GM19025 (cell line): Measurements from ENCODE around the gene HOXA1.

ENCODE experiments used
- ATAC-seq: cut with Tn5 transposase; IDR thresholded peaks from one replicate; pipeline ENCODE4 v1.9.1; 2021; ENCODE audit warnings: mild to moderate bottlenecking, low read depth, moderate library complexity; ENCODE audit not compliant: unreplicated experiment

The HOXA1 gene

DNA sequence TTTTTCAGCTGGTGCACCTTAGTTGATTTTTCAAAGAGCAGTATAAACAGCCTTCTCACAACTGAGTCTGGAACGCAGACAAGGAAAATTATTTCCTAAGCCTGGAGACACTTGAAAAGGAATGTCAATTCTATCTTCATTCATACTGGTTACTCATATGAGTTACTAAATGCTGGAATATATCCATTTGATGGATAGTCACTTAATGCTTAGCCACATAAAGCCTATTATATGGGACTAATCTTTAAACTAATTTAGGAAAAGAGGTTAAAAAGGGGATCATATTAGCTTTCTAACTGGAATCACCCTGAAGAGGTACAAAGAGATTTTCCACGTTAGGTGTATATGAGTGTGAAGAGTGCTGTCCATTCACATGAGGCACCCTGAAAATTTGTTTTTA, 36.4 kb upstream of the HOXA1 start:
- no peak for ATAC-seq

DNA sequence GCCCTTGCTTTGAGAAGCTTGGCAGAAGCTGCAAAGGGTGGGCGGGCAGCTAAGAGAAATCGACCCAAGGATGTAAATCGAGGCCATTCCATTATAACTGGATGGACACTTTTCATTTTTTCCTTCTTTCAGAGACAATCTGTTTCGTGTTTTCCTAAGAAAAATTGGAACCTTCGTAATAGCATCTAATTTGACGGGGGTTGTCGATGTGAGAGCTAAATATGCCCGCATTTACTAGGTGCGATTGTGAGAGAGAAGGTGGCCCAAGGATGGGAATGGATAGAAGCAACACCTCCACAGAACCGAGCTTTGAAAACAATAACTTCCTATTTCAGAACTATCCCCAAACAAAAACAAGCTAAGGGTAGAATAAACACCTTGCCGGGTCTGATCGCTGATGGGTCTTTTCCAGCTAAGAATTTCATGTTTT, 35.6 kb upstream of the HOXA1 start:
- no peak for ATAC-seq

DNA sequence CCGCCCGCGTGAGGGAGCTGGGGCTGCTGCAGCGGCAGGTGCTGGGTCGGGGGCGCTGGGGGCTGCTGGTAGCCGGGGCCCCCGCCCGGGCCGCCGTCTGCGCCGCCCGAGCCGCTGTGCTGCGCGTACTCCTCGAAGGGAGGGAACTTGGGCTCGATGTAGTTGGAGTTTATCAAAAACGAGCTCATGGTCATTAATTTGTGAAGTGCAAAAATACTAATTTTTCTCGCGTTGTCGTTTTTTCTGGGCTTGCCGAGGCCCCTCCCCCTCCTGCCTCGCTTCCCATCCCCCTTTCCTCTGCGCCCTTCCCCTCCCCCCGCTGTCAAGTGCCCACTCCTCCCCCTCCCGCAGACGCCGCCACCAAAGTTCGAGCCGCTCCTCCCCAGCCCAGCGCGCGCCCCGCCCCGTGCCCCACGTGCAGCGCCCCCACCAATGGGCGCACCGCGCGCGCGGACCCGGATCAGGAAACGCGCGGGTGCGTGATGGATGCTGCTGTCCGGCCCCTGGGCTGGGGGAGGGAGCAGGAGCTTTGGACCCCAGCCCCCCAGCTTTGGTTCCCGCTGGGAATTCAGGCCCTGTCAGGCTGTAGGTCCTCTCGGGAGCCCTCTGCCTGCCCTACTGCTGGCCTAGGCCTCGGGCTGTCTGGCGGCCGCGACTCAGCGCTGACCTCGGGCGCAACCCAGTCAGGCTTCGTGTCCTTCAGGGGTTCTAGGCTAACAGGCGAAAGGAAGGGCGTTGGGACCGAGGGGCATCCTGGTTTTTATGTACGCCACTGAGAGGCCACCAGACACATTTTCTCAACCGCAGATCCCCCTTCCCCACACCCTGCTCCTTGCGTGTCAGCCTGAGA, 35.0 kb upstream of the HOXA1 start, which contains the start of gene HOXA4:
Gene HOXA4 (minus strand): TSS at position 218 of the 850 bp plus-strand sequence. CDS start 24 bp downstream, at position 194.
- no peak for ATAC-seq

- no peak for ATAC-seq
Observed at GRCh38 chr7:27129729-27130539, 34.1 kb upstream of the HOXA1 start.

- ATAC-seq = no peak
Observed at GRCh38 chr7:27128776-27129728, 33.3 kb upstream of the HOXA1 start.

- no peak for ATAC-seq
Observed at GRCh38 chr7:27128034-27128433, 32.2 kb upstream of the HOXA1 start.

DNA sequence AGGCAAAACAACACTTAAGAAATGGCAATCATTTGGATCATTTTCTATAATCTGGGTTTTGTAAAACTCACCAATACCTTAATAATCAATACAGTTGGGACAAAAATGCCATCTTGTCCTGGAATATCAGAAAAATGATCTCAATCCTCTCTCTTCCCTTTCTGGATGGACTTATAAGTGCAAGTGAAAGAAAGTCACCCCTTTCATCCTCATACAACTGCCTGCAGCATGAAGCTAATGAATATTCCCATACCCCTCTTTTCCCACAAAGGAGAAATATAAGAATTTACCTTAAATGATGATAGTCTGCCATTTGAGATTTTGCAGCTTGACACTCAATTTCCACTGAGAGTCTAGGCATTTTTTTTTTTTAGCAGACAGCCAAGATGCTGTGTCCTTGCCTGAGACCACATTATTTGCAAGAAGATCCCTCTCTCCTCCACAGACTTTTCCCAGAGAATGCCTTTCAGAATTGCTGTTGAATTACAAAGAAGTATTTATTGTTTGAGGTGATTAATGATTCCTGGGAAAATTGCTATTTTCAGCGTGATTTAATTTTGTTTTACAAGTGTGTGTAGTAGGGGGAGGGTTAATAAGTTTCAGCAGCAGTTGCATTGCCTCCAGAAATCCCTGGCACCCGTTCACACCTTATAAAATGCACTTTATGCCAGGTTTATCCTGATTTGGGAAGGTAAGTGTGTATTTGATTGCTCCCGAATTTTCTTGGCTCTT, 31.0 kb upstream of the HOXA1 start:
- no peak for ATAC-seq

- ATAC-seq = no peak
Observed at GRCh38 chr7:27125986-27126394, 30.2 kb upstream of the HOXA1 start.

DNA sequence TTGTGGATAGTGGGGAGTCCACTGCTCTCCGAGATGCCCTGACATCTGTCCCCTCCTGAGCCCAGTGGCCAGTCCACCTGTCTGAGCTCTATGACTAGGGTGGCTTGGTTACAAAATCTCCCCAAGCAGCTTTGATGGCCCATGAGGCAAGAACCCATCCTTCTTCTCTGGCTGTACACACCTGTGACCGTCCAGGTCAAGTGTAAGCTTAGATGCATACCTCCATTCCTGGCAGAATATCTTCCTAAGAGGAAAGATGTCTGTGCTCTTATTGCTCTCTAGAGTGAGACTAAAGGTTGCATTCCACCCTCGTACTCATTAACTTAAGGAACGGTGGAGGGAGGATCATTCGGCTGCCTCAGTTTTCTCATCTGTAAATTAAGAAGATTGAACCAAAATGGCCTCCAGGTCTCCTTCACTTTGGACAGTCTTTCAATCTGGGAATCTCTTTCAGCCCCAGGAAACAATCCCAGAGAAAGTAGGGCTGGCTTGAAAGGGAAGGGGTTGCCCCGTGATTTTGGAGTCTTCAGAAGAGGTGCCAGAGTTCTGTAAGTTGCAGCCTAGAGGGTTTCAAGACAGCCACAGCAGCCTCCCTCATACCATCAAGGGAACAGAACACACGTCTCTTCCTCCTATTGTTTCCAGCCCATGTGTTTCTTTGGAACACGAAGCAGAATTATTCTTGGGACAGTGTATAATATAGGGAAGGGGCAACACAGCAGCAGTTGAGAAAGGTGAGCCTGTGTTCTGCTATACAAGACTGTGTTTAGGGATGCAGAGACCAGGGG, 29.3 kb upstream of the HOXA1 start:
- no peak for ATAC-seq

DNA sequence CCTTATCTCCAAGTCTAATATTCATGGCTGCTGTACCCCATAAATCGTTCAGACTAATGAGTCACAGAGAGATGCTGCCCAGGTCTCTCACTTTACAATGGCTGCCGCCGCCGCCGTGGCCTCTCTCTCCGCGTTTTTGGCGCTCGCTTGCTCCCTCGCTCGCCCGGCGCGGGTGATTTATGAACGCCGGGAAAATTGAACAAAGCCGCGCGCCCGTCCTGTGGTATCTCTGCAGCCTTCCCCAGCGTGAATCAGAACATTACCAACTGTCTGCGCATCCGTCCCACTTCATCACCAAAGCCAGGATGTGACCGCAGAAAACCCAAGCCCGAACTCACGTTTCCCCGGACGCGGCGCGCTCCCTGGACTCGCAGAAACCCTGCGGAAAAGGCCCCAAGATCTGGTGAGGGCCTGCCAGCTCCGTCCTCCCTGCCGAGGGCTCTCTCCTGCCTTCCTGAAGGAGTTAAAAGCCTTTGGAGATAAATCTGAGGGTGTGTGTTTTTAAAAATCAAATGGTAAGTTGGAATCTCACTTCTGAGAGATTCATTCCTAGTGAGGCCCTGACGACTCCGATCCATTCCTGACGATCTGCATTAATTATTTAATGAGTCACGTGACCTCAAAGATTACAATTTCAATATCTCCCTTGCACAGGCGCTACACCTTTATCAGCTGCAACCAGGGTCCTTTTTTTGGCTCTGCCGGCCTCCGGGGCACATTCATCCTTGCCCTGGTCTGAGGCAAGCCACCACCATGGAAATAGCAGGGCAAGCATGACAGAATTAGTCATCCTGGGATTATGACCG, 28.5 kb upstream of the HOXA1 start:
- ATAC-seq = no peak

DNA sequence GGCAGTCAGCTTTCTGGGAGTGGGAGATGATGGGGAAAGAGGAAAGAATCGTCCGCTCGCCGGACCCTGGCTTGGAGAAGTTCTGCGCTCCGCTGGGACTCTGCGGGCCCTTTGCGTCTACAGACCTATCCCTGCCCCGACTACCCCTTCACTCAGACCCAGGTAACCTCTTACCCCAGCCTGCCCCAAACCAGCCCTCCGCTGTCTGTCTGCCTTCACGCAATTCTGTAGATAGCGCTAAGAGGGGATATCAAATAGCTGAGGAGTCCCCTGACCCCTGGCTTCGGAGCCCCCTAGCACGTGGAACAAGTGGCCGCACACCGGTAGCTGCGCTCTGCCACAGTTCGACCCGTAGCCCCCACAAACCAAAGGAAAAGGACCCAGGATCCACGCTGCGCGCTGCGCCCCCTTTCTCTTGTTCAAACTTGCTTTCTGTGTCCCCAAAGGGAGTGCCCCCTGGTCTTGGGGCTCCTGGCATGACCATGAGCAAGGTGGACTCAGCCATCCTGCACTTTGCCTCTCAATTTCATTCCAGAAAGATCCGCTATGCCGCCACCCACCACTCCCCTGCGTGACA, 27.8 kb upstream of the HOXA1 start:
- ATAC-seq = no peak

- no peak for ATAC-seq
Observed at GRCh38 chr7:27123007-27123476, 27.2 kb upstream of the HOXA1 start.

DNA sequence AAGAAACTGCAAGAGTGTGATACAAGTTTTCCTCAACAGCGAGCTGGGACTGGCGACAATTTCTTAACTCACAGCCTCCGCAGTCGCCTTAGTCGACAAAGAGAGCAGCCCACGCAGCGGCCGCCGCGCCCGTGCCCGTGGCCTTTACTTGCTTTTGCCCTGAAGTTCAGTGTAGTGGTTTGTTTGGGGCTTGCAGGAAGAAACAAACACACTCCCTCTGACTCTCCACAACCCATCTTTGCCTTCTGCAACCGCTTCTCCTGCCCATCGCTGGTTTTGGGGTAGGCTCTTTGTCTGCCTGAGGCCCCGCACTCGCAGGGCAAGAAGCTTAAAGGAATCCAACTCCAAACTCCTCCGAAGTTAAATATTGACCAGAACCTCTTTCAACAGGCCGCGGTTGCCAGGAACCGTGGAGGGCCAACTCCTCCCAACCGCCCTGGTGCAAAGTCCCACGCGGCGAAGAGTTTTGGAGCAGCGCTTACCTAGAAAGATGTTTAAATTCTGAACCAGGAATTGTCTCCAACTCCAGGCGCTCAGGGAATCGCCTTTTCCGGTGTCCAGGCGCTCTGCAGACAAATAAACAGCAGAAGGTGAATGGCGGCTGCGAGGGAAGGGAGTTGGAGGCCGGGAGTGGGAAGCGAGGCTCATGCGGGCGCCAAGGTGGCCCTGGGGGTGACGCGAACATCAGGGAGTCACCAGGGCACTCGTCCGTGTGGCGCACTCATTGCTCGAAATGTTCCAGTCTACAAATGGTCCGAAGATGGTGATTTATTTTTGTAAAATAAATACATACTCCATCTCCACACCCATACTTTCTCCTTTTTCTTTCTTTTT, 26.5 kb upstream of the HOXA1 start:
- no peak for ATAC-seq

DNA sequence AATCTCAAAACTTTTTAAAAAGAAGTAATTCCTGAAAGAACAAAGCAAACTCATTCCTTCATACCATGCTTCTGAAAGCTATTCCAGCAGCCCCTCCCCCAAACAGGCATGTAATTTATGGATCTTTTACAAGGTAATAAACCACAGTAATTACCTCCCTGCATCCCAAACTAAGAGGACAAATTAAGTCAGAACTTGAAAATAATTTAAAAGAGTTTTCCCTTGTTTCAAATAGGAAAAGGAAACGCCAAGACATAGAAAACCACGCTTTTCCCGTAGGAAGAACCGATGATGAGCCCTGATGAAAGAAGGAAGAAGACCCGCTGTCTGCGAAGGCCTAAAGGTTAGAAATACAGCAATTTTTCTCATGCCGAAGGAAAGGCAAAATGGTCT, 25.9 kb upstream of the HOXA1 start:
- no peak for ATAC-seq

DNA sequence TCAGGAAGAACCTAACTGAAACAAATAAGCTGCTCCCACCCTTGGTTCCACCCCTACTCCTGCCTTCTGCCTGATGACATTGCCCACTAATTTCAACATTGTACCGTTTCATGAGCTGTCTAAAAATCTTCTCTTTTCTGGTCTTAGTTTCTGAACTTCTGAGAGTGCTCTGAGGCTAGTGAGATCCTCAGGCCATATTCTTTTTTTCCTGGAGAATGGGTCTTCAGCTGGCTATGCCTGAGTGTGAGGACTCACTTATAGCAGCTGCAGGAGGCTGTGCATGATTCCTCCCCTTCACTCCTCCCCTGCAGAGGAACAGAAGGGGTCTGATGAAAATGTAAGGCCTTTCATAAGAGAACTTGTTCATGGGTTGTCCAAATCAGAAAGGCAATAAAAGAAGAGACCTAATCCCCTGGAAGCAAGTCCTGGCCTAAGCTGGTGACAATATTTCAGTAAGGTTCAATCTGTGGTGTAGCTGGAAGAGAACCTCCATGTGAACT, 23.7 kb upstream of the HOXA1 start:
- no peak for ATAC-seq

- ATAC-seq = no peak
Observed at GRCh38 chr7:27118580-27118979, 22.8 kb upstream of the HOXA1 start.
